ENCODE data around the gene SENP8. TPM values are rescaled to one million over a fixed set of nuclear protein-coding genes. Genes with fewer than 3 reads are reported as not detected.
A peak's percentile ranks its signal among the peaks of the same experiment; 100 is the strongest.
"Not testable (repeated sequence)": the region's sequence is repeated elsewhere in the genome, so short reads cannot be mapped to it uniquely, and the experiment has no call there.

The SENP8 gene
- total RNA-seq, result under 1 TPM; 0.54 to 0.78 TPM

DNA sequence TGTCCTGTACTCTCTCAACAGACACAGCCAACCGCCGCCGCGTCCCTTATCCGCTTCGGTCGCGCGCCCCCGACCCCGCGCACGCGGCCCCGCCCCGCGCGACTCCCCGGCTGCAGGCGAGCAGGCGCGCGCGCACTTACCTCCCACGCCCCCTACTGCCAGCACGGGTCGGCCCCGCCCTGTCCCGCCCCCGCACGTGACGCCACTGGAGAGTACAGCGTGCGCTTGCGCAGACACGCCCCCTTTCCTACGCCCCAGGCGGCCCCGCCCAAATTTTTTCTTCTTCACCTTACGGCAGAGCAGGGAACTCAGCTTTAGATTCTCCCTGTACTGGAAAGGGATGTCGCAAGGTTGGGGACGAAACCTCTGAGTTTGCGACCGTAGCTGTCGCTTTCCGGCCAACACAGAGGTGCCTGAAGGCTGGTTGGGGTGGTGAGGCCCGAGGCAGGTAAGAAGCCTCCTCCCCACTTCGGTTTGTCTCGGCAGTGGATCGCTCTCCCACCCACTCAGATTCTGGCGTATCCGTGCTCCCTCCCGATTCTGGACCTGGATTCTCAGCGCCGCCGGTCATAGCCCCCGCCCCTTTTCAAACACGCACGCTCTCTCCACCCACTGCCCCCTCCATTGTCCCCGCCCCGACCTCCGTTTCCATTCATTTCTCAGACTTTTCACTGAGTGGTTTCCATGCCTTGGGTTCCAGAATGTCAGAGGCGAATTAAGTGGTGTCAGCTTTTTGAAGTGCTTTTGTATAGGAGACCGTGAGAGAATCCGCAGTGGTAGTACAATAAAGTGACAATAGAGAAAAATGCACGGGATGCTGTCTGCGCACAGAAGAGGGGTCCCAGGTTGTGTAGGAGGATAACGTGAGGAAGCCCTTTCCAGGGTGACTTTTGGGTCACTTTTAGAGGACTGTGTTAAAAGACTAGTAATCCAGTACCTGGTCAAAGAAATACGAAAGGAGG is at the start of gene SENP8, which contains the start of gene MYO9A:
Gene SENP8, plus strand, starts transcription at position 387 of the 962 bp plus-strand sequence. CDS start 21,221 bp downstream, outside the sequence.
Gene MYO9A, minus strand, starts transcription at position 134 of the 962 bp plus-strand sequence. CDS start 71,587 bp downstream, outside the sequence.
- TF ChIP-seq, protein P1, sequence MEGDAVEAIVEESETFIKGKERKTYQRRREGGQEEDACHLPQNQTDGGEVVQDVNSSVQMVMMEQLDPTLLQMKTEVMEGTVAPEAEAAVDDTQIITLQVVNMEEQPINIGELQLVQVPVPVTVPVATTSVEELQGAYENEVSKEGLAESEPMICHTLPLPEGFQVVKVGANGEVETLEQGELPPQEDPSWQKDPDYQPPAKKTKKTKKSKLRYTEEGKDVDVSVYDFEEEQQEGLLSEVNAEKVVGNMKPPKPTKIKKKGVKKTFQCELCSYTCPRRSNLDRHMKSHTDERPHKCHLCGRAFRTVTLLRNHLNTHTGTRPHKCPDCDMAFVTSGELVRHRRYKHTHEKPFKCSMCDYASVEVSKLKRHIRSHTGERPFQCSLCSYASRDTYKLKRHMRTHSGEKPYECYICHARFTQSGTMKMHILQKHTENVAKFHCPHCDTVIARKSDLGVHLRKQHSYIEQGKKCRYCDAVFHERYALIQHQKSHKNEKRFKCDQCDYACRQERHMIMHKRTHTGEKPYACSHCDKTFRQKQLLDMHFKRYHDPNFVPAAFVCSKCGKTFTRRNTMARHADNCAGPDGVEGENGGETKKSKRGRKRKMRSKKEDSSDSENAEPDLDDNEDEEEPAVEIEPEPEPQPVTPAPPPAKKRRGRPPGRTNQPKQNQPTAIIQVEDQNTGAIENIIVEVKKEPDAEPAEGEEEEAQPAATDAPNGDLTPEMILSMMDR (IDR thresholded peaks at IDR 0.05), result no peak

DNA sequence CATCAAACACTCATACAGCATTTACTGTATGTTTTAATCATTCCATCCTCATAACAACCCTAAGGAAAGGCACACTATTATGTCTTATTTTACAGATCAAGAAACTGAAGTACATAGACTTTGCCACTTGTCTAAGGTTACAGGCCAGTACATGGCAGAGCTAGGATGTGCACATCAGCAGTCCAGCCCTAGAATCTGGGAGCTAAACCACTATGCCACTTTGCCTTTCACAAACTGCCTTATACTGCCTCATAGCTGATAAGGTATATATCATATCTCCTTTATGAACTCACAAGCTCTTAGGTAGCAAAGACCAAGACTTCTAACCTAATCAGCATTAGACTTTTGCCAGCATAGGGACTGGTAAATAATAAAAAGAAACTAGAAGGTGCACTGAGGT is 49.3 kb upstream of the SENP8 start:
- ATAC-seq (ENCODE audit: insufficient number of reproducible peaks, low FRiP score, low read depth), result no peak
- Histone ChIP-seq H3K27ac (no peak overlapping the region), H3K4me1 (ENCODE audit: control insufficient read depth in 1 of 2, low read depth in 2 of 2) (no peaks in the 10 kb centered on the region), H3K36me3 (no peaks in the 10 kb centered on the region), H3K27me3 (replicated peaks; ENCODE audit: insufficient read depth) (no peaks in the 10 kb centered on the region), H3K9me3 (no peaks in the 10 kb centered on the region), H3K4me3 (no peak overlapping the region)
- DNase-seq (ENCODE audit: low spot score), result no peak
- TF ChIP-seq, protein P1 (IDR thresholded peaks at IDR 0.05), result no peak

More for the DNA sequence above, at the start of gene SENP8, which contains the start of gene MYO9A:
- peaks cover 13 to 26% of the 10 kb centered on the region in 2 donors for H3K4me1 ChIP-seq (ENCODE audit: control insufficient read depth in 1 of 2, low read depth in 2 of 2)
- no peaks in the 10 kb centered on the region for H3K27me3 ChIP-seq (replicated peaks; ENCODE audit: insufficient read depth)
- no peaks in the 10 kb centered on the region for H3K9me3 ChIP-seq
- DNase-seq (ENCODE audit: low spot score), result peak; percentile 85
- ATAC-seq (ENCODE audit: insufficient number of reproducible peaks, low FRiP score, low read depth), result peak; percentile 95
- H3K27ac ChIP-seq, result peak within 1 kb of the TSS; percentile 72 to 84
- H3K4me3 ChIP-seq, result peak within 1 kb of the TSS; percentile 94
- H3K36me3 ChIP-seq, result no peaks in the 10 kb centered on the region

DNA sequence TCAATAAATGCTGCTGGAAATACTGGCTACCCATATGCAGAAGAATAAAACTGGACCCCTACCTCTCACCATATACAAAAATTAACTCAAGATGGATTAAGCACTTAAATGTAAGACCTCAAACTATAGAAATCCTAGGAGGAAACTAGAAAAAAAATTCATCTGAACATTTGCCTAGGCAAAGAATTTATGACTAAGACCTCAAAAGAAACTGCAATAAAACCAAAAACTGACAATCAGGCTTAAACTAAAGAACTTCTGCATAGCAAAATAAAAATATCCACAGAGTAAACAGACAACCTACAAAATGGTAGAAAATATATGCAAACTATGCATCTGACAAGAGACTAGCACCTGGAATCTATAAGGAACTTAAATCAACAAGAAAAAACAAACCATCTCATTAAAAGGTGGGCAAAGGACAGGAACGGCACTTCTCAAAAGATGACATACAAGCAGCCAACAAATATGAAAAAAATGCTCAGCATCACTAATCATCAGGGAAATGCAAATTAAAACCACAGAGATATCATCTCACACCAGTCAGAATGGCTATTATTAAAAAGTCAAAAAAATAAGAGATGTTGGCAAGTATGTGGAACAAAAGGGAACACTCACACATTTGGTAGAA is 47.3 kb upstream of the SENP8 start:
- H3K4me1 ChIP-seq (ENCODE audit: control insufficient read depth in 1 of 2, low read depth in 2 of 2), result peaks cover 0 to 4% of the 10 kb centered on the region in 2 donors
- ATAC-seq (ENCODE audit: insufficient number of reproducible peaks, low FRiP score, low read depth) (no peak), DNase-seq (ENCODE audit: low spot score) (no peak)
- H3K9me3 ChIP-seq, result no peaks in the 10 kb centered on the region
- H3K27ac ChIP-seq, result no peak overlapping the region
- no peaks in the 10 kb centered on the region for H3K27me3 ChIP-seq (replicated peaks; ENCODE audit: insufficient read depth)
- TF ChIP-seq, protein P1 (IDR thresholded peaks at IDR 0.05), result no peak
- no peaks in the 10 kb centered on the region for H3K36me3 ChIP-seq
- no peak overlapping the region for H3K4me3 ChIP-seq

DNA sequence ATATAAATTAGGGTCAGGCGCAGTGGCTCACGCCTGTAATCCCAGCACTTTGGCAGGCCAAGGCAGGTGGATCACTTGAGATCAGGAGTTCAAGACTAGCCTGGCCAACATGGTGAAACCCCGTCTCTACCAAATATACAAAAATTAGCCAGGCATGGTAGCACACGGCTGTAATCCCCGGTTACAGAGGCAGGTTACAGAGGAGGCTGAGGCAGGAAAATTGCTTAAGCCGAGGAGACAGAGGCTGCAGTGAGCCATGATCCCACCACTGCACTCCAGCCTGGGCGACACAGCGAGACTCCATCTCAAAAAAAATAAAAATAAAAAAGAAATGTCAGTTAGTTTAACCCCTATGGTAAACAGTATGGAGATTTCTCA is 46.8 kb upstream of the SENP8 start:
- not testable (repeated sequence) for H3K27ac ChIP-seq; H3K9me3 ChIP-seq; DNase-seq (ENCODE audit: low spot score); H3K36me3 ChIP-seq; ATAC-seq (ENCODE audit: insufficient number of reproducible peaks, low FRiP score, low read depth); H3K27me3 ChIP-seq (replicated peaks; ENCODE audit: insufficient read depth); H3K4me1 ChIP-seq (ENCODE audit: control insufficient read depth in 1 of 2, low read depth in 2 of 2); H3K4me3 ChIP-seq

DNA sequence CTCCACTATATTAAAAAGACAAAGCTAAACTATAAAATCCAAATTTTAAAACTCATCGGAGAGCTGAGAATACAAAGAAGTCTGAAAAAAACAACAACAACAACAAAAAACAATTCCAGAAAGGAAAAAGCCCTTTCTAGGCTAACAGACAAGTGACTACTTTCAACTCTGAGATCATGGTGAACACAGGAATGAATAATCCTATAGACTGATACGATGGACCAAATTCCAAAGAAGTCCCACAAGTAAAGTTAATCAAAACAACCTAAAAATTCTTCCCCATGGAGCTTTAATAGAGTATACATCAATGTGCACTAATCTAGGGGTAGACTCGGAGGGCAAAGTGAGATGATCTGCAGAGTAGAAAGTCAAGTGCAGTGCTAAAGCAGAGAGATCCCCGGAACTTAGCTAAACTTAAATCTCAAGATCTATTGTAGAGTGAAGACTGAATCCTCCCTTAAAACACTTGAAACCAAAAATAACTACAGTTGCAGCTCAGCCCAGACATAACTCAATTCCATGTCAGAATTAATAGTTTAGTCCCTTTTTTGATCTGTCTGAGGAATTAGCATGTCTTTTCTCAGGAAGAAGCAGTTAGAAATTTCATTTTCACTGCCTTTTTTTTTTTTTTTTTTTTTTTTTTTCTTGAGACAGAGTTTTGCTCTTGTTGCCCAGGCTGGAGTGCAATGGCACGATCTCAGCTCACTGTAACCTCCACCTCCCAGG is 43.7 kb upstream of the SENP8 start:
- Histone ChIP-seq H3K4me1 (ENCODE audit: control insufficient read depth in 1 of 2, low read depth in 2 of 2) (peaks cover 0 to 9% of the 10 kb centered on the region in 2 donors), H3K27me3 (replicated peaks; ENCODE audit: insufficient read depth) (no peaks in the 10 kb centered on the region), H3K27ac (no peak overlapping the region), H3K4me3 (no peak overlapping the region), H3K36me3 (no peaks in the 10 kb centered on the region), H3K9me3 (no peaks in the 10 kb centered on the region)
- no peak for DNase-seq (ENCODE audit: low spot score)
- ATAC-seq (ENCODE audit: insufficient number of reproducible peaks, low FRiP score, low read depth), result no peak
- TF ChIP-seq, protein P1 (IDR thresholded peaks at IDR 0.05), result no peak

Measured in thoracic aorta (tissue), 2 donors.